Sigmoid colon (tissue), 7 donors: ENCODE measurements around the gene ZNHIT3. TPM values are rescaled to one million over a fixed set of nuclear protein-coding genes. Genes with fewer than 3 reads are reported as not detected.
"Not testable (repeated sequence)": the region's sequence is repeated elsewhere in the genome, so short reads cannot be mapped to it uniquely, and the experiment has no call there.

Source experiments
- DNase-seq: peaks from one replicate; pipeline ENCODE4 v3.0.0-alpha.2; 2019
- H3K27ac ChIP-seq, 4 donors: fragments of 200-600 bp; sonication (generic); one replicate each; pipeline ENCODE4 v1.5.1; 2016 to 2019; ENCODE audit warnings: mild to moderate bottlenecking in 1 of 4
- H3K27me3 ChIP-seq, 3 donors: fragments of 200-600 bp; sonication (generic); one replicate each; pipeline ENCODE4 v1.5.1; 2019; ENCODE audit warnings: mild to moderate bottlenecking in 1 of 3
- H3K36me3 ChIP-seq, 4 donors: fragments of 200-600 bp; sonication (generic); one replicate each; pipeline ENCODE4 v1.5.1; 2016 to 2019
- H3K4me1 ChIP-seq, 4 donors: fragments of 200-600 bp; sonication (generic); one replicate each; pipeline ENCODE4 v1.5.1; 2017 to 2019
- H3K4me3 ChIP-seq, 4 donors: fragments of 200-600 bp; sonication (generic); one replicate each; pipeline ENCODE4 v1.5.1; 2017 to 2019; ENCODE audit warnings: mild to moderate bottlenecking in 2 of 4, moderate library complexity in 1 of 4
- H3K9me3 ChIP-seq, 4 donors: fragments of 200-600 bp in 3 of 4; sonication (generic) in 3 of 4; one replicate each; pipeline versions ENCODE4 v1.5.1 to v1.6.1; 2013 to 2019
- EP300 ChIP-seq, 4 donors: sonication (generic); formaldehyde crosslinking; IDR thresholded peaks; one replicate each; pipeline ENCODE4 v1.6.1; 2017; ENCODE audit warnings: antibody characterized with exemption in 4 of 4
- POLR2A ChIP-seq, 2 donors: fragments of 450-650 bp; IDR thresholded peaks; one replicate each; pipeline ENCODE4 v1.6.1; 2016; ENCODE audit warnings: antibody characterized with exemption in 2 of 2, mild to moderate bottlenecking in 2 of 2, moderate library complexity in 2 of 2
- POLR2AphosphoS5 ChIP-seq, 4 donors: sonication (generic); formaldehyde crosslinking; IDR thresholded peaks; one replicate each; pipeline ENCODE4 v1.6.1; 2017; ENCODE audit warnings: antibody characterized with exemption in 4 of 4
- WGBS, 2 donors: extraction: QIAGEN DNeasy Blood & Tissue Kit; methylation state at CpG; one replicate each; pipeline ENCODE4 v1.1.7; 2013; 5-methylcytosine and 5-hydroxymethylcytosine counted together
- intact Hi-C: fragments of 100-400 bp; cut with DNase I; formaldehyde crosslinking; loops from one replicate; pipeline ENCODE4 v1.15.1; 2023
- polyA plus RNA-seq, 3 donors: library from polyadenylated mRNA; stranded (reverse); fragments of 200-250 nt; gene quantifications; one replicate each; pipeline ENCODE4 v1.2.3, GENCODE V29; 2013
- total RNA-seq, 4 donors: library from RNA; depleted of rRNA; stranded (reverse); fragments of >200 nt; gene quantifications; one replicate each; pipeline ENCODE4 v1.1.0, GENCODE V29; 2016
- TF ChIP-seq, protein P1 (sequence below), 4 experiments: fragments of 450-650 bp in 3 of 4; fragments of 200-600 bp in 1 of 4; IDR thresholded peaks; one replicate each; pipeline ENCODE4 v1.5.1; 2016 to 2019; ENCODE audit warnings: antibody characterized with exemption in 4 of 4, mild to moderate bottlenecking in 3 of 4, moderate library complexity in 2 of 4
- donor health status: healthy with polysubstance abuse.
- donor health status: Bipolar disorder and iron deficiency.
- donor health status: healthy.

The ZNHIT3 gene
- total and polyA plus RNA-seq, 7 donors, result 31.0 to 60.7 (median 49.9) TPM

DNA sequence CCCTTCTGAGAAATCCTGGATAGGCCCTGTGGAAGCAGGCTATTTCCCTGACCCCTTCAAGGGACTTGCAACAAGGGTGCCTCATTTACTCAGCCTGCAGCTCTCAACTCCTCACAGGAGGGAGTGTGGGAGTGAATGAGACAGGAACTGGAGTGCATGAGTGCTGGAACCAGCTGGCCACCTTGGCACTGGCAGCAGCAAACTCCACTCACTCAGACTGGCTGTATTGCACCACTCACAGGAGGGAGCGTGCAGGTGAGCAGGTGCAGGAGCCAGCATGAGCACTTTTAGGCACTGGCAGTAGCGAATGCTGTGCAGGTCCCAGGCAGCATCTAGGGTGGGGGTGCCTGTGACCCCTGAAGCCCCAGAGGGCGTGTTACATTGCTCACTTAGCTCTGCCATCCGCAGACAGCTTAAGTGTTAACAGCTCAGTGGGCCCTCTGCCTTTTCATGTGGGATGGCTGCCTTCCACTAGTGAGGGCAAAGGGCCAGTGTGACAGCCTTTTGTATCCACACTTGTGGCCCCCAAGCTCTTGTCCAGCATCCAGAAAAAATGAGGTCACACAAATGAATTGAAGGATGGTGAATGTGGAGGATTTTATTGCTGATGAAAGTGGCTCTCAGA is 11.0 kb upstream of the ZNHIT3 start:
- DNase-seq, result no peak
- intact Hi-C loops, result no loop called here
- Histone ChIP-seq H3K4me1 (no peaks in the 10 kb centered on the region), H3K4me3 (no peak overlapping the region), H3K36me3 (no peaks in the 10 kb centered on the region), H3K9me3 (no peaks in the 10 kb centered on the region), H3K27me3 (peaks cover 0 to 4% (median 0%) of the 10 kb centered on the region in 3 donors), H3K27ac (no peak overlapping the region)
- WGBS, 2 donors, result 52 to 74% methylated on average over 4 of the region's 4 CpGs
- TF ChIP-seq POLR2AphosphoS5 (IDR thresholded peaks at IDR 0.05) (no peak), POLR2A (IDR thresholded peaks at IDR 0.05) (no peak), EP300 (IDR thresholded peaks at IDR 0.05) (no peak)
- TF ChIP-seq, protein P1, sequence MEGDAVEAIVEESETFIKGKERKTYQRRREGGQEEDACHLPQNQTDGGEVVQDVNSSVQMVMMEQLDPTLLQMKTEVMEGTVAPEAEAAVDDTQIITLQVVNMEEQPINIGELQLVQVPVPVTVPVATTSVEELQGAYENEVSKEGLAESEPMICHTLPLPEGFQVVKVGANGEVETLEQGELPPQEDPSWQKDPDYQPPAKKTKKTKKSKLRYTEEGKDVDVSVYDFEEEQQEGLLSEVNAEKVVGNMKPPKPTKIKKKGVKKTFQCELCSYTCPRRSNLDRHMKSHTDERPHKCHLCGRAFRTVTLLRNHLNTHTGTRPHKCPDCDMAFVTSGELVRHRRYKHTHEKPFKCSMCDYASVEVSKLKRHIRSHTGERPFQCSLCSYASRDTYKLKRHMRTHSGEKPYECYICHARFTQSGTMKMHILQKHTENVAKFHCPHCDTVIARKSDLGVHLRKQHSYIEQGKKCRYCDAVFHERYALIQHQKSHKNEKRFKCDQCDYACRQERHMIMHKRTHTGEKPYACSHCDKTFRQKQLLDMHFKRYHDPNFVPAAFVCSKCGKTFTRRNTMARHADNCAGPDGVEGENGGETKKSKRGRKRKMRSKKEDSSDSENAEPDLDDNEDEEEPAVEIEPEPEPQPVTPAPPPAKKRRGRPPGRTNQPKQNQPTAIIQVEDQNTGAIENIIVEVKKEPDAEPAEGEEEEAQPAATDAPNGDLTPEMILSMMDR (IDR thresholded peaks at IDR 0.05), result no peak

DNA sequence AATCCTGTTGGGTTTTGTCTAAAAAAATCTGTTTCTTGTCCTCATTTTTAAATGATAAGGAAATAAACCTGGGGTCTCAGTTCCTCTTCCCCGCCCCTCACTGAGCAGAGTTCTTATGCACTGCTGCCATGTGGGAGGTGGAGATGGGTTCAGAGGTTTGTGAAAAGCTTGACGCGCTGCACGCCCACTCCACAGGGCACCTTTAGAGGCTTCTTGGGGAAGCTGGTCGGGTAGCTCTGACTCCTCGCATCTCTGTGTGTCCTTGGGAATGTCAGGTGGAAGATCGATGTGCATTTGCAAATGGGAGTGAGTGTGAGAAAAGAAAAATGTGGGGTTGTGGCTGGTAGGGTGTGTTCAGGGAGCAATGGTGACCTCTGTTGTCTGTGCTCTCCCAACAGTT is 4.7 kb upstream of the ZNHIT3 start:
- peaks cover 0 to 20% (median 20%) of the 10 kb centered on the region in 4 donors for H3K4me1 ChIP-seq
- DNase-seq, result no peak
- WGBS, 2 donors, result 72 to 82% methylated on average over 7 of the region's 7 CpGs
- TF ChIP-seq POLR2AphosphoS5 (IDR thresholded peaks at IDR 0.05) (no peak), EP300 (IDR thresholded peaks at IDR 0.05) (no peak), POLR2A (IDR thresholded peaks at IDR 0.05) (no peak)
- TF ChIP-seq, protein P1 (IDR thresholded peaks at IDR 0.05), result no peak
- H3K27ac ChIP-seq, result no peak overlapping the region
- intact Hi-C loops, result loop anchor here (10.0 kb wide), 1 partner anchor 113 kb away; the partner anchor contains the start of gene DHRS11
- H3K27me3 ChIP-seq, result peaks cover 0 to 22% (median 0%) of the 10 kb centered on the region in 3 donors
- no peaks in the 10 kb centered on the region for H3K9me3 ChIP-seq
- H3K4me3 ChIP-seq, result no peak overlapping the region
- no peaks in the 10 kb centered on the region for H3K36me3 ChIP-seq

DNA sequence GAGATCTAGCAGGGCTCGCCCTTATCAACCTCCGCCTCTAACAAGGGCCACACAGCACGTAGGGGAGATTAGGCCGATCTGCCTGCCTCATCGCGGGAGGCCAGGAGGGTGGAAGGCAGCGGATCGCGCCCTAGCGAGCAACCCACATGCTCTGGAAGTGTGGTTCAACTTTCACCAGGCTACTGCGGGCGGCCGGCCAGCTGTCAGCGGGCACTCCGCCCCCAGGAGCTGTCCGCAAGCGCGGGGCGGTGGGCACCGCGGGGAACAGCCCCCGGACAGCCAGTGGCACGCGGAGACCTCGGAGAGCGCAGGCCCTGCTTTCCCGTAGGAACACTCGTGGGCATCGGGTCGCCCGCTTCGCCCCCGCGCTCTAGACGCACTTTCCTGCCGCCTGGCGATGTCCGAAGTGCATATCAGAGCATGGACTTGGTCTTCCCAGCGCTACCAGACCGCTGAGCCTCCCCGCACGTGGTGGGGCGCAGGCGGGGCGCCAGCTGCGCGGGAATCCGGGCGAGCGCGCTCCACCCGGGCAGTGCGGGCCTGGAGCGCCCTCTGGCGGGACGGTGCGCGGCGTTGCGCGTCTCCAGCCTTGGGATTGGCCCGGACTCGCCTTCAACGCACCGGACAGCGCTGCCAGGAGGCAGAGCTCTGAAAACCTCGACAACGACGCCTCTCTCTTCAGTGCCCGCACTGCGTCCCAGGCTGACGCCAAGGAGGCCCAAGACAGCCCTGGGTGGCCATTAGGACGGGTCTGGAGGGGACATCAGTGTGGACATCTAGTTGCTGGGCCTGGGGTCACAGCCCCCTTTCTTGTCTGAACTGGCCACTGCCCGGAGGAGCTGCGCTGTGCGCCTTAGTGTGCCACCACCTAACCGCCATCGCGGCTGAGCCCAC is 3.6 kb upstream of the ZNHIT3 start:
- TF ChIP-seq, protein P1 (IDR thresholded peaks at IDR 0.05), result peak; percentile 41 to 92 (median 80)
- TF ChIP-seq EP300 (IDR thresholded peaks at IDR 0.05) (no peak), POLR2AphosphoS5 (IDR thresholded peaks at IDR 0.05) (peak in 2 of 4 donors; percentile 5 to 20)
- H3K27ac ChIP-seq, result peak overlapping the region; percentile 43 to 57 (median 46)
- no peaks in the 10 kb centered on the region for H3K9me3 ChIP-seq
- peak overlapping the region in 3 of 4 donors; percentile 43 to 49 (median 46) for H3K4me3 ChIP-seq
- peaks cover 0 to 29% (median 27%) of the 10 kb centered on the region in 4 donors for H3K4me1 ChIP-seq
- peak; percentile 93 for DNase-seq
- no peaks in the 10 kb centered on the region for H3K36me3 ChIP-seq
- H3K27me3 ChIP-seq, result peaks cover 0 to 22% (median 0%) of the 10 kb centered on the region in 3 donors
- intact Hi-C loops, result loop anchor here (1.0 to 10.0 kb wide), 2 partner anchors 112 to 514 kb away; partner anchors contain the start of gene DHRS11
- 7 to 8% methylated on average over 79 of the region's 79 CpGs for WGBS, 2 donors

DNA sequence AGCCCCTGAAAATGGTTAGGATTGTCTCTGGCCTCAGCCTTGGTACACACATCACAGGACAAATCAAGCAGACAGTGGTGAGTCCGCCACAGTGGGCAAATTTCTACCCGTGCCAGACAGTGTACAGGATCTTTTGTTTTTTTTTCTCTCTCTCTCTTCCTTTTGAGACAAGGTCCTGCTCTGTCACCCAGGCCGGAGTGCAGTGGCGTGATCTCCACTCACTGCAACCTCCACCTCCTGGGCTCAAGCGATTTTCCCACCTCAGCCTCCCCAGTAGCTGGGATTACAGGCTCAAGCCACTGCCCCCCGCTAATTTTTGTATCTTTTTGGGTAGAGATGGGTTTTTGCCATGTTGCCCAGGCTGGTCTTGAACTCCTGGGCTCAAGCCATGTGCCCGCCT is 2.5 kb upstream of the ZNHIT3 start:
- H3K36me3 ChIP-seq, H3K27ac ChIP-seq, DNase-seq, H3K4me3 ChIP-seq, H3K9me3 ChIP-seq: not testable (repeated sequence)
- intact Hi-C loops, result loop anchor here (10.0 kb wide), 1 partner anchor 111 kb away; the partner anchor contains the start of gene DHRS11
- 86 to 90% methylated on average over 7 of the region's 7 CpGs for WGBS, 2 donors
- peaks cover 0 to 38% (median 33%) of the 10 kb centered on the region in 4 donors for H3K4me1 ChIP-seq
- peaks cover 0 to 22% (median 0%) of the 10 kb centered on the region in 3 donors for H3K27me3 ChIP-seq

DNA sequence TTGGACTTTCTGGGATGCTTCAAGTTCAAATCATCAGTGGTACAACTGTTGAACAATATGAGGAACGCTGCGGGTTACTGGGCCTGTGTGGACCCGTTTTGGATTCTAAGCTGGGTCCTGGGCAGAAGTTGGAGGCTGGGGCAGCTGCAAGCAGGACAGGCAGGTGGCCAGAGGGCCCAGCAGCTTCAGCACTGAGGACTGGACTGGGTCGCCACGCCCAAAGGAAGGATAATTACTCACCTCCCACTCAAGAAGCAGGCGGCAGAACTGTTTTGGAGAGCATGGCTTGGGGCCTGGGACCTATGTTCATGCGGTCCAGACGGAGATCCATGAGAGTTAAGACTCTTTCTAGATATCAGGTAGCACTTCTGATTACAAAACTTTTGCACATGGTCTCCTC is 1.5 kb upstream of the ZNHIT3 start:
- H3K9me3 ChIP-seq, result no peaks in the 10 kb centered on the region
- TF ChIP-seq POLR2AphosphoS5 (IDR thresholded peaks at IDR 0.05), result no peak
- no peak for TF ChIP-seq EP300 (IDR thresholded peaks at IDR 0.05)
- TF ChIP-seq POLR2A (IDR thresholded peaks at IDR 0.05), result no peak
- TF ChIP-seq, protein P1 (IDR thresholded peaks at IDR 0.05), result no peak
- peaks cover 0 to 22% (median 0%) of the 10 kb centered on the region in 3 donors for H3K27me3 ChIP-seq
- DNase-seq, result no peak
- peaks cover 0 to 40% (median 33%) of the 10 kb centered on the region in 4 donors for H3K4me1 ChIP-seq
- H3K4me3 ChIP-seq, result no peak overlapping the region
- H3K36me3 ChIP-seq, result no peaks in the 10 kb centered on the region
- H3K27ac ChIP-seq, result no peak overlapping the region
- intact Hi-C loops, result loop anchor here (5.0 to 10.0 kb wide), 2 partner anchors 47 to 110 kb away; partner anchors contain the start of genes DHRS11, MYO19 and PIGW
- 91 to 93% methylated on average over 8 of the region's 8 CpGs for WGBS, 2 donors
